CD4-positive, alpha-beta T cell (primary cell): ENCODE results near the gene SSRP1. TPM values are rescaled to one million over a fixed set of nuclear protein-coding genes. Genes with fewer than 3 reads are reported as not detected.

Experiments used
- ATAC-seq: fragments of 200-7000 bp; cut with Tn5 transposase; one replicate; pipeline ENCODE4 v1.10.0; 2022; ENCODE audit warnings: mild to moderate bottlenecking; ENCODE audit not compliant: poor library complexity
- CTCF ChIA-PET: fragments of 350-600 bp; sonication (Branson Sonifier 250); formaldehyde crosslinking; loops from one replicate; lab custom pipeline; 2021; ENCODE audit warnings: antibody characterized with exemption, inconsistent platforms; lab: Charles Lee
- POLR2A ChIA-PET: fragments of 350-600 bp; sonication (Branson Sonifier 250); formaldehyde crosslinking; loops from one replicate; lab custom pipeline; 2021; ENCODE audit warnings: antibody characterized with exemption, inconsistent platforms; lab: Charles Lee
- DNase-seq, 14 experiments: peaks; one replicate each; pipeline ENCODE4 v3.0.0-alpha.2; 2013 to 2020; ENCODE audit warnings: mixed read lengths in 2 of 14
- H3K27ac ChIP-seq, 2 donors: one replicate each; pipeline versions ENCODE4 v1.5.1 to v1.7.0; 2013; ENCODE audit warnings: low read length in 2 of 2, low read depth in 1 of 2, mild to moderate bottlenecking in 1 of 2
- H3K27me3 ChIP-seq, 2 experiments: 1 replicate in 1 of 2; 2 replicates in 1 of 2; pipeline versions ENCODE4 v1.6.1 to v1.7.0; 2013; ENCODE audit warnings: low read length in 2 of 2, control low read depth in 1 of 2, mild to moderate bottlenecking in 1 of 2, moderate library complexity in 1 of 2; ENCODE audit not compliant: insufficient read depth in 2 of 2, control insufficient read depth in 1 of 2
- H3K36me3 ChIP-seq: one replicate; pipeline ENCODE4 v1.6.1; 2013; ENCODE audit warnings: low read length, control low read depth; ENCODE audit not compliant: insufficient read depth
- H3K4me1 ChIP-seq: one replicate; pipeline ENCODE4 v1.6.1; 2013; ENCODE audit warnings: low read length, control low read depth; ENCODE audit not compliant: insufficient read depth
- H3K4me3 ChIP-seq: one replicate; pipeline ENCODE4 v1.5.1; 2013; ENCODE audit warnings: mild to moderate bottlenecking, low read length, moderate library complexity
- H3K9me3 ChIP-seq, 2 experiments: 1 replicate in 1 of 2; 2 replicates in 1 of 2; pipeline versions ENCODE4 v1.6.1 to v1.7.0; 2013; ENCODE audit warnings: low read length in 2 of 2, mild to moderate bottlenecking in 2 of 2, control low read depth in 1 of 2, moderate library complexity in 1 of 2; ENCODE audit not compliant: control insufficient read depth in 1 of 2, insufficient read depth in 1 of 2
- H3K27ac Mint-ChIP-seq: one replicate; pipeline ENCODE4 v1.8.0; 2020; ENCODE audit warnings: mixed read lengths
- H3K27me3 Mint-ChIP-seq: one replicate; pipeline ENCODE4 v1.8.0; 2021; ENCODE audit warnings: mixed read lengths
- H3K36me3 Mint-ChIP-seq: one replicate; pipeline ENCODE4 v1.8.0; 2021; ENCODE audit warnings: low read depth, mixed read lengths
- H3K4me1 Mint-ChIP-seq: one replicate; pipeline ENCODE4 v1.8.0; 2021; ENCODE audit warnings: low read depth, mixed read lengths
- H3K4me3 Mint-ChIP-seq: one replicate; pipeline ENCODE4 v1.8.0; 2020; ENCODE audit warnings: mild to moderate bottlenecking, mixed read lengths
- H3K9me3 Mint-ChIP-seq: one replicate; pipeline ENCODE4 v1.8.0; 2020; ENCODE audit warnings: mixed read lengths
- intact Hi-C, 2 experiments: fragments of 100-400 bp; cut with DNase I in 1 of 2; cut with micrococcal nuclease in 1 of 2; formaldehyde crosslinking; loops; one replicate each; pipeline versions ENCODE4 v1.15.1 to v1.9.0; 2023 to 2025; cut with DNase I, micrococcal nuclease
- total RNA-seq, 174 experiments: library from RNA in 2 of 174; stranded (reverse) in 2 of 174; gene quantifications; one replicate each; pipeline ENCODE4 v1.2.3 and lab custom pipeline; 2021 to 2026
- TF ChIP-seq, protein P1 (sequence below): fragments of 200-600 bp; IDR thresholded peaks from one replicate; pipeline ENCODE4 v1.8.0; 2022; ENCODE audit warnings: antibody characterized with exemption, mild to moderate bottlenecking

Gene SSRP1
- total RNA-seq, 2 experiments from 2014 or later = 36.7 to 41.2 TPM

- ATAC-seq (no peak), DNase-seq (no peak)
- TF ChIP-seq, protein P1, sequence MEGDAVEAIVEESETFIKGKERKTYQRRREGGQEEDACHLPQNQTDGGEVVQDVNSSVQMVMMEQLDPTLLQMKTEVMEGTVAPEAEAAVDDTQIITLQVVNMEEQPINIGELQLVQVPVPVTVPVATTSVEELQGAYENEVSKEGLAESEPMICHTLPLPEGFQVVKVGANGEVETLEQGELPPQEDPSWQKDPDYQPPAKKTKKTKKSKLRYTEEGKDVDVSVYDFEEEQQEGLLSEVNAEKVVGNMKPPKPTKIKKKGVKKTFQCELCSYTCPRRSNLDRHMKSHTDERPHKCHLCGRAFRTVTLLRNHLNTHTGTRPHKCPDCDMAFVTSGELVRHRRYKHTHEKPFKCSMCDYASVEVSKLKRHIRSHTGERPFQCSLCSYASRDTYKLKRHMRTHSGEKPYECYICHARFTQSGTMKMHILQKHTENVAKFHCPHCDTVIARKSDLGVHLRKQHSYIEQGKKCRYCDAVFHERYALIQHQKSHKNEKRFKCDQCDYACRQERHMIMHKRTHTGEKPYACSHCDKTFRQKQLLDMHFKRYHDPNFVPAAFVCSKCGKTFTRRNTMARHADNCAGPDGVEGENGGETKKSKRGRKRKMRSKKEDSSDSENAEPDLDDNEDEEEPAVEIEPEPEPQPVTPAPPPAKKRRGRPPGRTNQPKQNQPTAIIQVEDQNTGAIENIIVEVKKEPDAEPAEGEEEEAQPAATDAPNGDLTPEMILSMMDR = no peak
- Mint-ChIP-seq H3K27ac (no peak overlapping the region), H3K9me3 (no peaks in the 10 kb centered on the region), H3K4me3 (no peak overlapping the region), H3K4me1 (no peaks in the 10 kb centered on the region), H3K27me3 (no peaks in the 10 kb centered on the region), H3K36me3 (no peaks in the 10 kb centered on the region)
- Histone ChIP-seq H3K27me3 (no peaks in the 10 kb centered on the region), H3K9me3 (no peaks in the 10 kb centered on the region), H3K36me3 (no peaks in the 10 kb centered on the region), H3K4me3 (no peak overlapping the region), H3K4me1 (peaks cover 6% of the 10 kb centered on the region), H3K27ac (no peak overlapping the region)
- POLR2A ChIA-PET = no interaction called here
- intact Hi-C loops = loop anchor here in 1 of 2 experiments (10.0 kb wide), 2 partner anchors 112 to 1172 kb away; no protein-coding TSS in a partner anchor
- CTCF ChIA-PET = no interaction called here
These were observed 7.0 kb upstream of the SSRP1 start for GRCh38 chr11:57342702-57343101.

- Mint-ChIP-seq H3K4me1 (peaks cover 5% of the 10 kb centered on the region), H3K27ac (no peak overlapping the region), H3K36me3 (no peaks in the 10 kb centered on the region), H3K9me3 (no peaks in the 10 kb centered on the region), H3K27me3 (no peaks in the 10 kb centered on the region), H3K4me3 (no peak overlapping the region)
- Histone ChIP-seq H3K9me3 (no peaks in the 10 kb centered on the region), H3K4me3 (no peak overlapping the region), H3K4me1 (peaks cover 11% of the 10 kb centered on the region), H3K27me3 (no peaks in the 10 kb centered on the region), H3K27ac (no peak overlapping the region), H3K36me3 (no peaks in the 10 kb centered on the region)
- TF ChIP-seq, protein P1 = no peak
- ATAC-seq (no peak), DNase-seq (no peak)
- POLR2A ChIA-PET = no interaction called here
- CTCF ChIA-PET = no interaction called here
- intact Hi-C loops = loop anchor here in 1 of 2 experiments (10.0 kb wide), 2 partner anchors 113 to 1173 kb away; no protein-coding TSS in a partner anchor
These were observed 5.6 kb upstream of the SSRP1 start for GRCh38 chr11:57341250-57341808.

- H3K9me3 Mint-ChIP-seq = no peaks in the 10 kb centered on the region
- no peaks in the 10 kb centered on the region for H3K27me3 Mint-ChIP-seq
- H3K36me3 ChIP-seq = no peaks in the 10 kb centered on the region
- intact Hi-C loops = loop anchor here in 1 of 2 experiments (10.0 kb wide), 2 partner anchors 115 to 1175 kb away; no protein-coding TSS in a partner anchor
- H3K27me3 ChIP-seq = no peaks in the 10 kb centered on the region
- no peak overlapping the region for H3K27ac ChIP-seq
- H3K9me3 ChIP-seq = no peaks in the 10 kb centered on the region
- peaks cover 5% of the 10 kb centered on the region for H3K36me3 Mint-ChIP-seq
- ATAC-seq (no peak), DNase-seq (no peak)
- ChIA-PET CTCF (no interaction called here), POLR2A (no interaction called here)
- H3K4me3 Mint-ChIP-seq = no peak overlapping the region
- TF ChIP-seq, protein P1 = no peak
- H3K27ac Mint-ChIP-seq = no peak overlapping the region
- H3K4me1 ChIP-seq = peaks cover 13% of the 10 kb centered on the region
- no peak overlapping the region for H3K4me3 ChIP-seq
- H3K4me1 Mint-ChIP-seq = peaks cover 14% of the 10 kb centered on the region
These were observed 4.4 kb upstream of the SSRP1 start for GRCh38 chr11:57340039-57340615.
